ENCODE measurements around the gene HADHA.
A peak's percentile ranks its signal among the peaks of the same experiment; 100 is the strongest.

HADHA gene

GRCh38 chr2:26144953-26145680, 99.3 kb downstream of the HADHA start:
- TF ChIP-seq CTCF (IDR thresholded peaks at IDR 0.05; ENCODE audit: control extremely low read depth, extremely low read depth, low read depth, missing control alignments), result peak; percentile 84
- POLR2A ChIA-PET, result no interaction called here
- CTCF ChIA-PET, result interaction anchor here (0.6 to 4.1 kb wide), 34 partner anchors 9 to 294 kb away, joined by 3 to 69 read pairs (median 3); partner anchors contain the start of gene KIF3C
- DNase-seq (ENCODE audit: extremely low spot score), result peak; percentile 70

GRCh38 chr2:26144031-26144430, 100.4 kb downstream of the HADHA start:
- no peak for TF ChIP-seq CTCF (IDR thresholded peaks at IDR 0.05; ENCODE audit: control extremely low read depth, extremely low read depth, low read depth, missing control alignments)
- DNase-seq (ENCODE audit: extremely low spot score), result no peak
- CTCF ChIA-PET, result interaction anchor here (1.0 to 4.1 kb wide), 11 partner anchors 11 to 196 kb away, joined by 3 to 69 read pairs (median 7); no protein-coding TSS in a partner anchor
- POLR2A ChIA-PET, result no interaction called here

GRCh38 chr2:26141145-26141769, 103.2 kb downstream of the HADHA start:
- CTCF ChIA-PET, result interaction anchor here (0.8 kb wide), 1 partner anchor 191 kb away, joined by 3 read pairs; no protein-coding TSS in a partner anchor
- no peak for DNase-seq (ENCODE audit: extremely low spot score)
- POLR2A ChIA-PET, result no interaction called here
- no peak for TF ChIP-seq CTCF (IDR thresholded peaks at IDR 0.05; ENCODE audit: control extremely low read depth, extremely low read depth, low read depth, missing control alignments)

Measured in GM10248 (cell line).